GM19239 (cell line): ENCODE data around the gene HOXA10.

ENCODE experiments used
- DNase-seq: peaks from one replicate; pipeline ENCODE4 v3.0.0; 2011; ENCODE audit warnings: low spot score; ENCODE audit not compliant: insufficient read length
- FAIRE-seq: peaks from 2 replicates; lab custom pipeline; 2011; peaks lifted over from hg19 to GRCh38; lab: Jason Lieb, UNC

The HOXA10 gene

DNA sequence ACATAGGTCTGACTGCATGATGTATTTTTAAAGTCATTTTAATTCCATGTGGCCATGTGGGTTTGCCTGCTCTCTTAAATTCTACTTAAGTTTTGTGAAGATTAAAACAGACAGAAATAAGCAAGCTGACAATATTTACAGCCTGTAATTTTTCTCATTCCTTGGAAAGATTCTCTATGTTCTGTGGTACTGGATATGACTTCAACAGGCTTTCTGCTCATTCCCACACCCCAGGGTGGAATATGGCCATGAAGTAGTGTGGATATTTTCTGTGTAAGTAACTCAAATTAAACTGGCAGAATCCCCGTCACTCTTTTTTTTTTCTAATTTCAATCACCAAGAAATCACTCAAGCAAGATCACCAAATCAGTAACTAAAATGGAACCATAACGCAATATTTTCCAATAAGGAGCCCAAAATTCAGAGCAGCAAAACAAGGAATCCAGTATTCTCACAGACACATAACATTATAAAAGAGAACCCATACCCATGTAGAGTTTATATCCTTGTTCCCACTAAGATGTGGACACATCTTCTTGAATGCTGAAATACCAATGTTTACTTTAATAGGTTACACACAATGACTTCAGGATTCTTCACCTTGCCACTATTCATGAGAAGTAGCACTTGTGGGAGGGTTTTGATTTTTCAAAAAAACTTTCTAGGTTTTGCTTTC lies 36.3 kb downstream of the HOXA10 start:
- FAIRE-seq: no peak
- no peak for DNase-seq

DNA sequence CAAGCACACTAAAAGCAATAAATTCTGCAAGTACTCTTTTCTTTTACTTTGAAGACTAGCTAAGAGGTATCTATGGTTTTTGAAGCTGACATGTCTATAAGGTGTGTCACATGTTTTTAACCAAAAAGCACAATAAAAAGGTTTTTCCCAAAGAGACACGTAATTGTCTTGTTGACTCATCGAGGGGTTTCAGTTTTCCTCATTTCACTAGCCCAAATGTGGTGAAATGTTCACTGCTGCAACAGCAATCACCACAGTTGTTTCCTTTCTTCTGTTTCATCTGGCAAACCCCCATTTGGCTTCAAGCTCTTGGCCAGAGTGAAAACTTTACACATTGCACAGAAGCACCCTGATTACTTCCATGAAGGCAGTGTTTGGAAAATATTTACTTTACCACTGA lies 39.7 kb downstream of the HOXA10 start:
- no peak for DNase-seq
- FAIRE-seq: no peak

- DNase-seq: no peak
These were observed 40.5 kb downstream of the HOXA10 start for GRCh38 chr7:27133409-27134231.

DNA sequence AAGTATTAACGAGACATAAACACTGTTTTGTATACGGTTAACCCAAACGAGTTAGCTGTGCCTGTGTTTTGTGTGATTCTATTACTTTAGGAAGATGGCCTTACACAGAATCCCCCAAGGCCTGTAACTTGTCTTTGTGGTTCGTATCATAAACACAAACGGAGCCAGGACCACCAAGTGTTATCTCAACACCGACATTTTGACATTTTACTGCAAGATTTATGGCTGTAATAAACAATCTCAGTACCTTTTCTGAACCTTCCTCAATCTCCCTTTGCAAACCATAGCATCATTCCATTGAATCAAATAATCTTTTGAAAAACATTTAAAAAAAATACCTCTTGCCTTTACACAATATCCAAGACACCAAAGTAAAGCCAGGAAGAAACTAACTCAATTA lies 41.1 kb downstream of the HOXA10 start:
- FAIRE-seq: no peak
- no peak for DNase-seq

More at GRCh38 chr7:27133409-27134231, 40.5 kb downstream of the HOXA10 start:
- FAIRE-seq: no peak

DNA sequence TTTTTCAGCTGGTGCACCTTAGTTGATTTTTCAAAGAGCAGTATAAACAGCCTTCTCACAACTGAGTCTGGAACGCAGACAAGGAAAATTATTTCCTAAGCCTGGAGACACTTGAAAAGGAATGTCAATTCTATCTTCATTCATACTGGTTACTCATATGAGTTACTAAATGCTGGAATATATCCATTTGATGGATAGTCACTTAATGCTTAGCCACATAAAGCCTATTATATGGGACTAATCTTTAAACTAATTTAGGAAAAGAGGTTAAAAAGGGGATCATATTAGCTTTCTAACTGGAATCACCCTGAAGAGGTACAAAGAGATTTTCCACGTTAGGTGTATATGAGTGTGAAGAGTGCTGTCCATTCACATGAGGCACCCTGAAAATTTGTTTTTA lies 41.9 kb downstream of the HOXA10 start:
- no peak for FAIRE-seq

DNA sequence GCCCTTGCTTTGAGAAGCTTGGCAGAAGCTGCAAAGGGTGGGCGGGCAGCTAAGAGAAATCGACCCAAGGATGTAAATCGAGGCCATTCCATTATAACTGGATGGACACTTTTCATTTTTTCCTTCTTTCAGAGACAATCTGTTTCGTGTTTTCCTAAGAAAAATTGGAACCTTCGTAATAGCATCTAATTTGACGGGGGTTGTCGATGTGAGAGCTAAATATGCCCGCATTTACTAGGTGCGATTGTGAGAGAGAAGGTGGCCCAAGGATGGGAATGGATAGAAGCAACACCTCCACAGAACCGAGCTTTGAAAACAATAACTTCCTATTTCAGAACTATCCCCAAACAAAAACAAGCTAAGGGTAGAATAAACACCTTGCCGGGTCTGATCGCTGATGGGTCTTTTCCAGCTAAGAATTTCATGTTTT lies 42.7 kb downstream of the HOXA10 start:
- DNase-seq (no peak), FAIRE-seq (no peak)

More for the DNA sequence above, 41.9 kb downstream of the HOXA10 start:
- DNase-seq: no peak

- no peak for FAIRE-seq
- DNase-seq: no peak
These were observed 43.4 kb downstream of the HOXA10 start, which contains the start of gene HOXA4 for GRCh38 chr7:27130540-27131389. Gene HOXA4, minus strand, starts transcription at chr7:27130757. Its CDS starts 24 bp downstream, at chr7:27130733.

- DNase-seq: no peak
- no peak for FAIRE-seq
These were observed 44.2 kb downstream of the HOXA10 start for GRCh38 chr7:27129729-27130539.

DNA sequence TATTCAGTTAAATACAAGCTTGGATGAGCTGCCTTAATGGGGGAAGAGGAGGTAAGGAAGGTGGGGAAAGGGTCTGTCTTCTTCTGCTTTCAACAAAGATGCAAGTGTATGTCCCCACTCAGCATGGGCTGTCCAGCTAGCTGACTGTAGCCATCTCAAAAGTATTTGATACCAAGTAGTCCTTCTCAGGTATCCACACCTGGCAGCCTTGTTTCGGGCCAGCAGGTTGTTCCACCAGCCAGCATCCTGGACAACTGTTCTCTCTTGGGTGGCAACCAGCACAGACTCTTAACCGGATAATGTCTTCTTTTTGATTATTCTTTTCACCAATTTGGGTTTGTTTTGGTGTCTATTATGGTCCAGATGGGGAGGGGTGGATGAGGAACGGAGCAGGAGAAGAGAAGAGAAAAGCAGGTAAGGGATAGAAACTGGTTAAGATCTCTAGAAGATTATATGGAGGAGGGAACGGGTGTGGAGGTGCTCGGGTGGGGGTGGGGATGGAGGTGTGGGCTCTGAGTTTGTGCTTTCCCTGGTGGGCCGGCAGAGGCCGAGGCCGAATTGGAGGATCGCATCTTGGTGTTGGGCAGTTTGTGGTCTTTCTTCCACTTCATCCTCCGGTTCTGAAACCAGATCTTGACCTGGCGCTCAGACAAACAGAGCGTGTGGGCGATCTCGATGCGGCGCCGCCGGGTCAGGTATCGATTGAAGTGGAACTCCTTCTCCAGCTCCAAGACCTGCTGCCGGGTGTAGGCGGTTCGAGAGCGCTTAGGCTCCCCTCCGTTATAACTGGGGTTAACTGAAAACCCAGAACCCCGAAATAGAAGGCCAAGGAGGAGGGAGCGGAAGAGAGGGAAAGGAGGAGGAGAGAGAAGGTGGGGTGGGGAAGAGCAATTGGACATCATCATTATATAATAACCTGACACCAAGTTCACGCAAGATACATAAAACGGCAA lies 45.1 kb downstream of the HOXA10 start:
- DNase-seq: no peak

DNA sequence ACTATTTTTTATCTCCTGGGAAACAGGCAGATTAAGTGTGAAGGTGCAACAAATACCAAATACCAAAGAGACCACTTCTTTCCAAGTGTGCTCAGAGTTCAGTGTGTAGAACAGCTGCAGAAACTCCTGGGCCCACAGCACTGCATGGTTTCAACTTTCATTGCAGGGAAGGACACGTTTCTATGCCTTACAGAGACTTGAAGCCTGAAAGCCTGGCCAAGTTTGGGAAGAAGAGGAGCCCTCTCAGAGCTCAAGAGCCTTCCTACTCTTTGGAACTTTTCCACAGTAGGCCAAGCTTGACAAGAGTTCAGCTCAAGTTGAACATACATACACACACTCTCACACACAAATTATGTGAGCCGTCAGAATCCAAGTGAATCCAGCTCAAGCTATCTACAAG lies 46.1 kb downstream of the HOXA10 start:
- DNase-seq: no peak
- FAIRE-seq: no peak

More for the DNA sequence above, 45.1 kb downstream of the HOXA10 start:
- FAIRE-seq: no peak

GRCh38 chr7:27126596-27127327 lies 47.4 kb downstream of the HOXA10 start:
- no peak for FAIRE-seq
- DNase-seq: no peak

- no peak for DNase-seq
- no peak for FAIRE-seq
These were observed 48.1 kb downstream of the HOXA10 start for GRCh38 chr7:27125986-27126394.

GRCh38 chr7:27124902-27125689 lies 49.0 kb downstream of the HOXA10 start:
- FAIRE-seq: no peak

GRCh38 chr7:27124096-27124901 lies 49.8 kb downstream of the HOXA10 start:
- DNase-seq: no peak
- FAIRE-seq: no peak

More at GRCh38 chr7:27124902-27125689, 49.0 kb downstream of the HOXA10 start:
- DNase-seq: no peak

DNA sequence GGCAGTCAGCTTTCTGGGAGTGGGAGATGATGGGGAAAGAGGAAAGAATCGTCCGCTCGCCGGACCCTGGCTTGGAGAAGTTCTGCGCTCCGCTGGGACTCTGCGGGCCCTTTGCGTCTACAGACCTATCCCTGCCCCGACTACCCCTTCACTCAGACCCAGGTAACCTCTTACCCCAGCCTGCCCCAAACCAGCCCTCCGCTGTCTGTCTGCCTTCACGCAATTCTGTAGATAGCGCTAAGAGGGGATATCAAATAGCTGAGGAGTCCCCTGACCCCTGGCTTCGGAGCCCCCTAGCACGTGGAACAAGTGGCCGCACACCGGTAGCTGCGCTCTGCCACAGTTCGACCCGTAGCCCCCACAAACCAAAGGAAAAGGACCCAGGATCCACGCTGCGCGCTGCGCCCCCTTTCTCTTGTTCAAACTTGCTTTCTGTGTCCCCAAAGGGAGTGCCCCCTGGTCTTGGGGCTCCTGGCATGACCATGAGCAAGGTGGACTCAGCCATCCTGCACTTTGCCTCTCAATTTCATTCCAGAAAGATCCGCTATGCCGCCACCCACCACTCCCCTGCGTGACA lies 50.6 kb downstream of the HOXA10 start:
- FAIRE-seq (no peak), DNase-seq (no peak)

DNA sequence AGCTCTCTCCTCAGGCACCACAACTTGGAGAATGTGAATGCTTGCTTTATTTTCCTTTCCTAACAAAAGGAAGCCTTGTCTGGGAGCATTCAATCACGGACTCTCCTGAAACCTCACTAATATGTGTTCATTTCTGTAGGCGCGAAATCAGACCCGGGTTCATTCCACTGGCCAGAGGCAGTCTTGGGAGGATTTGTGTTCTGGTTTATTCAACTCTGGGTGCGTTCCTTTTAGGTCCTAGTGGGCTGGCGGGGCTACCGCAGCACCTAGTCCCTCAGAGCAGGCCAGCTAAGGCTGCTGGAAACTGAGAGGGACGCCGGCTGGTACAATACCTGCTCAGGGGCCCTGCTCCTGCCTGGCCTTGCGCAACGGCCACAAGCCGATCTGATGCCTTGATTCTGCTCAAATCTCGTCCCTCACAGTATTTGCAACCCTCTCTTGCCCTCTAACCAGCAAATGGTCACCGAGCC lies 51.1 kb downstream of the HOXA10 start:
- no peak for FAIRE-seq
- DNase-seq: no peak
